Measurements from ENCODE around the gene MARCHF11.

DNA sequence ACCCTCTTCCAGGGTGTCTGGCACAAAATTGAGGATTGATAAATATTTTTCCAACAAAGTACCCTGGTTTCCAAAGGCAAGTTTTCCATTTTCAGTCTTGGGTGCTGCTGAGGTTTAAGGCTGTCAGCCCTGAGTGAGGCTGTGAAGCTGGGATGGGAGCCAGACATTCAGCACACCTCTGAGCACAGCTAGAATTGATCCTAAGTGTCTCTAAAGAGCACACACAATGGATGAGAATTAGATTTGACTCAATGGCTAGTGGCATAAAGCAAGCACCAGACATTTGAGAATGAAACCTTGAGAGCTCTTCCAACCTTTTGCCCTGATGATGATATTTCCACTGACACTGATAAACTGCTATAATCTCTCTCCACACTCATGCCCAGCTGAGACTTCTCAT, 131.5 kb downstream of the MARCHF11 start:
- no peak for TF ChIP-seq POLR2A (IDR thresholded peaks at IDR 0.05; ENCODE audit: low read depth, low read length)
- TF ChIP-seq SPI1 (IDR thresholded peaks at IDR 0.05; ENCODE audit: low read depth, low read length) = no peak
- TF ChIP-seq TAF1 (IDR thresholded peaks at IDR 0.05; ENCODE audit: low read depth, low read length) = no peak
